IMR-90 (cell line): Measurements from ENCODE around the gene SPEM1. TPM values are rescaled to one million over a fixed set of nuclear protein-coding genes. Genes with fewer than 3 reads are reported as not detected.

Experiments
- ATAC-seq: fragments of 200-7000 bp; cut with Tn5 transposase; 2 replicates; pipeline ENCODE4 v1.9.1; 2020; ENCODE audit warnings: low read depth, mild to moderate bottlenecking, moderate library complexity
- BruUV-seq: library from RNA; stranded (reverse); fragments of 400-500 nt; replicated peaks from 2 replicates; lab custom pipeline; 2021; lab: Mats Ljungman, UMichigan
- CTCF ChIA-PET: fragments of 300-600 bp; formaldehyde crosslinking; extraction: SDS; loops from one replicate; lab custom pipeline; 2021; ENCODE audit warnings: antibody characterized with exemption; lab: Yijun Ruan, JAX
- POLR2A ChIA-PET: fragments of 300-600 bp; sonication (Branson Sonifier 250); formaldehyde crosslinking; loops from one replicate; lab custom pipeline; 2022; ENCODE audit warnings: antibody characterized with exemption; ENCODE audit not compliant: unreplicated experiment; lab: Charles Lee
- DNase-seq: peaks from one replicate; pipeline ENCODE4 v3.0.0; 2013
- H2AFZ ChIP-seq: replicated peaks from 2 replicates; pipeline ENCODE3; 2013; ENCODE audit warnings: low read length, mild to moderate bottlenecking; ENCODE audit not compliant: poor library complexity
- H2AK5ac ChIP-seq: 2 replicates; pipeline ENCODE4 v1.6.1; 2013; ENCODE audit warnings: low read depth, low read length, inconsistent platforms
- H2AK9ac ChIP-seq: replicated peaks from 2 replicates; pipeline ENCODE3; 2013; ENCODE audit warnings: mild to moderate bottlenecking, low read depth, low read length, moderate library complexity; ENCODE audit not compliant: poor library complexity
- H2BK120ac ChIP-seq: 2 replicates; pipeline ENCODE4 v1.6.1; 2013; ENCODE audit warnings: low read depth, low read length, inconsistent platforms
- H2BK15ac ChIP-seq: 3 replicates; pipeline ENCODE4 v1.6.1; 2013; ENCODE audit warnings: low read depth, low read length, inconsistent platforms
- H2BK20ac ChIP-seq: 2 replicates; pipeline ENCODE4 v1.6.1; 2013; ENCODE audit warnings: low read depth, mild to moderate bottlenecking, inconsistent platforms, low read length, moderate library complexity
- H2BK5ac ChIP-seq: 2 replicates; pipeline ENCODE4 v1.6.1; 2013; ENCODE audit warnings: mild to moderate bottlenecking, low read depth, low read length, inconsistent platforms; ENCODE audit not compliant: poor library complexity, severe bottlenecking
- H3K14ac ChIP-seq: replicated peaks from 2 replicates; pipeline ENCODE4 v1.6.1; 2013; ENCODE audit warnings: low read depth, low read length, inconsistent platforms
- H3K18ac ChIP-seq: 2 replicates; pipeline ENCODE4 v1.6.1; 2013; ENCODE audit warnings: low read depth, low read length, control low read depth
- H3K23ac ChIP-seq: 2 replicates; pipeline ENCODE4 v1.6.1; 2013; ENCODE audit warnings: low read depth, low read length, inconsistent platforms
- H3K27ac ChIP-seq: 2 replicates; pipeline ENCODE4 v1.5.1; 2013; ENCODE audit warnings: mild to moderate bottlenecking, control low read depth, low read length; ENCODE audit not compliant: insufficient read depth
- H3K27me3 ChIP-seq: 2 replicates; pipeline ENCODE4 v1.6.1; 2013; ENCODE audit warnings: low read length; ENCODE audit not compliant: control insufficient read depth, insufficient read depth
- H3K36me3 ChIP-seq: 2 replicates; pipeline ENCODE4 v1.6.1; 2013; ENCODE audit warnings: low read length, mixed read lengths; ENCODE audit not compliant: control insufficient read depth, insufficient read depth
- H3K4ac ChIP-seq: 2 replicates; pipeline ENCODE4 v1.6.1; 2013; ENCODE audit warnings: low read depth, low read length, inconsistent platforms
- H3K4me1 ChIP-seq: 2 replicates; pipeline ENCODE4 v1.6.1; 2013; ENCODE audit warnings: low read length, mixed read lengths; ENCODE audit not compliant: control insufficient read depth, insufficient read depth
- H3K4me2 ChIP-seq: 2 replicates; pipeline ENCODE4 v1.6.1; 2013; ENCODE audit warnings: low read depth, mild to moderate bottlenecking, control low read depth, low read length, moderate library complexity
- H3K4me3 ChIP-seq: 2 replicates; pipeline ENCODE4 v1.5.1; 2013; ENCODE audit warnings: low read depth, mild to moderate bottlenecking, control low read depth, low read length, moderate library complexity; ENCODE audit not compliant: insufficient read depth
- H3K56ac ChIP-seq: 2 replicates; pipeline ENCODE4 v1.6.1; 2013; ENCODE audit warnings: low read length, inconsistent platforms; ENCODE audit not compliant: insufficient read depth; ENCODE audit errors: extremely low read depth
- H3K79me1 ChIP-seq, 2 experiments: 2 replicates each; pipeline ENCODE4 v1.6.1; 2013; ENCODE audit warnings: low read length in 2 of 2, inconsistent platforms in 1 of 2, low read depth in 1 of 2
- H3K9ac ChIP-seq: 2 replicates; pipeline ENCODE4 v1.6.1; 2013; ENCODE audit warnings: low read depth, low read length, control low read depth
- H3K9me1 ChIP-seq: 2 replicates; pipeline ENCODE4 v1.6.1; 2013; ENCODE audit warnings: low read length, inconsistent platforms; ENCODE audit not compliant: insufficient read depth
- H3K9me3 ChIP-seq: 2 replicates; pipeline ENCODE4 v1.6.1; 2013; ENCODE audit warnings: low read length; ENCODE audit not compliant: control insufficient read depth, insufficient read depth
- H4K20me1 ChIP-seq: 2 replicates; pipeline ENCODE4 v1.6.1; 2013; ENCODE audit warnings: low read length, inconsistent platforms; ENCODE audit not compliant: insufficient read depth
- H4K5ac ChIP-seq: 2 replicates; pipeline ENCODE4 v1.6.1; 2013; ENCODE audit warnings: mild to moderate bottlenecking, low read depth, low read length, control low read depth
- H4K8ac ChIP-seq, 2 experiments: 2 replicates each; pipeline ENCODE4 v1.6.1; 2013; ENCODE audit warnings: low read depth in 2 of 2, low read length in 2 of 2, control low read depth in 1 of 2, inconsistent platforms in 1 of 2
- H4K91ac ChIP-seq: 2 replicates; pipeline ENCODE4 v1.6.1; 2013; ENCODE audit warnings: low read depth, low read length, inconsistent platforms; ENCODE audit not compliant: insufficient read depth
- BHLHE40 ChIP-seq: fragments of 150-350 bp; IDR thresholded peaks from 2 replicates; pipeline ENCODE4 v1.6.1; 2016; ENCODE audit warnings: mild to moderate bottlenecking, low read depth, low read length
- CEBPB ChIP-seq: IDR thresholded peaks from 2 replicates; pipeline ENCODE4 v1.6.1; 2012; ENCODE audit warnings: low read depth, low read length, improper control_type of control experiment
- FOS ChIP-seq: fragments of 150-350 bp; IDR thresholded peaks from 2 replicates; pipeline ENCODE4 v1.6.1; 2016; ENCODE audit warnings: low read depth, low read length
- MAFK ChIP-seq: IDR thresholded peaks from 2 replicates; pipeline ENCODE4 v1.6.1; 2012; ENCODE audit warnings: low read depth, low read length, improper control_type of control experiment
- MAZ ChIP-seq: IDR thresholded peaks from 2 replicates; pipeline ENCODE4 v1.6.1; 2012; ENCODE audit warnings: low read depth, mild to moderate bottlenecking, low read length, improper control_type of control experiment, moderate library complexity, borderline replicate concordance
- MXI1 ChIP-seq: IDR thresholded peaks from 2 replicates; pipeline ENCODE4 v1.6.1; 2012; ENCODE audit warnings: low read depth, mild to moderate bottlenecking, low read length, moderate library complexity, borderline replicate concordance
- NFE2L2 ChIP-seq: fragments of 150-350 bp; IDR thresholded peaks from 2 replicates; pipeline ENCODE4 v1.6.1; 2016; ENCODE audit warnings: low read depth, mild to moderate bottlenecking, low read length
- POLR2A ChIP-seq: IDR thresholded peaks from 2 replicates; pipeline ENCODE4 v1.6.1; 2012; ENCODE audit warnings: mild to moderate bottlenecking, low read depth, low read length
- RAD21 ChIP-seq: IDR thresholded peaks from 2 replicates; pipeline ENCODE4 v1.6.1; 2012; ENCODE audit warnings: low read length, improper control_type of control experiment
- RCOR1 ChIP-seq: IDR thresholded peaks from 2 replicates; pipeline ENCODE4 v1.6.1; 2012; ENCODE audit warnings: mild to moderate bottlenecking, low read length, improper control_type of control experiment; ENCODE audit not compliant: insufficient replicate concordance
- RFX5 ChIP-seq: IDR thresholded peaks from 2 replicates; pipeline ENCODE4 v1.8.0; 2012; ENCODE audit warnings: low read depth, mild to moderate bottlenecking, low read length, moderate library complexity
- SMC3 ChIP-seq: fragments of 150-350 bp; IDR thresholded peaks from 2 replicates; pipeline ENCODE4 v1.6.1; 2016; ENCODE audit warnings: low read depth, mild to moderate bottlenecking, antibody characterized with exemption, low read length, moderate library complexity
- WGBS, 2 experiments: methylation state at CpG; one replicate each; pipeline versions ENCODE4 v1.1.5 to v1.1.7; 2013; ENCODE audit warnings: missing lambda C conversion rate in 2 of 2; ENCODE audit not compliant: insufficient read length in 1 of 2; ENCODE audit errors: extremely low coverage in 2 of 2; 5-methylcytosine and 5-hydroxymethylcytosine counted together
- dilution Hi-C: fragments of 300-500 bp; cut with HindIII; formaldehyde crosslinking; loops from one replicate; pipeline ENCODE4 v1.14.3; 2018; ENCODE audit warnings: low sequenced_read_pairs; ENCODE audit not compliant: unreplicated experiment
- in situ Hi-C: fragments of 300-500 bp; cut with MboI; formaldehyde crosslinking; loops from 3 replicates; pipeline ENCODE4 v1.14.3; 2019; ENCODE audit warnings: low sequenced_read_pairs, inconsistent platforms, mixed read lengths
- intact Hi-C: fragments of 100-400 bp; cut with micrococcal nuclease; formaldehyde crosslinking; loops from 2 replicates; pipeline ENCODE4 v1.10.0; 2022
- polyA plus RNA-seq, 3 experiments: library from polyadenylated mRNA; depleted of rRNA; stranded (reverse); fragments of >200 nt; gene quantifications; 2 replicates each; pipeline ENCODE4 v1.2.3, GENCODE V29; 2012; ENCODE audit warnings: low replicate concordance in 1 of 3
- total RNA-seq: library from RNA; depleted of rRNA; stranded (reverse); fragments of >200 nt; gene quantifications from 2 replicates; pipeline ENCODE4 v1.2.3, GENCODE V29; 2012
- TF ChIP-seq, protein P1 (sequence below): conservative IDR thresholded peaks from 2 replicates; pipeline ENCODE4 v1.5.1; 2012; ENCODE audit warnings: mild to moderate bottlenecking, low read depth, low read length, improper control_type of control experiment
- TF ChIP-seq, protein P2 (sequence below): fragments of 150-350 bp; IDR thresholded peaks from 2 replicates; pipeline ENCODE4 v1.6.1; 2016; ENCODE audit warnings: low read depth, mild to moderate bottlenecking, low read length, moderate library complexity, borderline replicate concordance
- TF ChIP-seq, protein P3 (sequence below): fragments of 150-350 bp; IDR thresholded peaks from 2 replicates; pipeline ENCODE4 v1.6.1; 2017; ENCODE audit warnings: mild to moderate bottlenecking, antibody characterized with exemption, low read length, low read depth

SPEM1 gene
- total and polyA plus RNA-seq, 2 of the 4 experiments (the other 2 are of a cell fraction): not detected

DNA sequence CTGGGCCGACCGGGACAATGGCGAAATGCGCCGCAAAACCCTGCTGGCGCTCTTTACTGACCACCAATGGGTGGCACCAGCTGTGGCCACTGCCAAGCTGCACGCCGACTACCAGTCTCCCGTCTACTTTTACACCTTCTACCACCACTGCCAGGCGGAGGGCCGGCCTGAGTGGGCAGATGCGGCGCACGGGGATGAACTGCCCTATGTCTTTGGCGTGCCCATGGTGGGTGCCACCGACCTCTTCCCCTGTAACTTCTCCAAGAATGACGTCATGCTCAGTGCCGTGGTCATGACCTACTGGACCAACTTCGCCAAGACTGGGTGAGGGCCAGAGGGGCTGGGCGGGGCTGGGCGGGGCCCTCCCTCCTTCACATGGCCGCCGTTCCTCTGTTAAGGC, 4.3 kb upstream of the SPEM1 start:
- no peak overlapping the region for H2BK120ac ChIP-seq
- no peaks in the 10 kb centered on the region for H3K27me3 ChIP-seq
- POLR2A ChIA-PET: no interaction called here
- CTCF ChIA-PET: no interaction called here
- H4K20me1 ChIP-seq: peaks cover 7% of the 10 kb centered on the region; the same call in 1 of the 2 replicates
- dilution Hi-C loops (no loop called here), in situ Hi-C loops (no loop called here), intact Hi-C loops (no loop called here)
- H3K14ac ChIP-seq: no peak overlapping the region
- DNase-seq: no peak
- H3K56ac ChIP-seq: no peak overlapping the region
- 93% methylated on average over 9 of the region's 23 CpGs; no CpG with 5 or more reads in 1 of the 2 experiments for WGBS, 2 experiments
- no peaks in the 10 kb centered on the region; a peak in 1 of 4 replicates for H3K79me1 ChIP-seq
- H3K27ac ChIP-seq: no peak overlapping the region
- no peak overlapping the region for H2BK20ac ChIP-seq
- peak overlapping the region; percentile 70 for H2AK9ac ChIP-seq
- H2AK5ac ChIP-seq: no peak overlapping the region
- peaks cover 29% of the 10 kb centered on the region for H3K36me3 ChIP-seq
- no peak overlapping the region for H4K91ac ChIP-seq
- H4K5ac ChIP-seq: no peak overlapping the region
- ATAC-seq: no peak
- no peaks in the 10 kb centered on the region for H3K9me3 ChIP-seq
- H3K9me1 ChIP-seq: peaks cover 2% of the 10 kb centered on the region; the same call in 1 of the 2 replicates
- no peak overlapping the region for H3K4me2 ChIP-seq
- no peak overlapping the region for H2AFZ ChIP-seq
- H3K9ac ChIP-seq: no peak overlapping the region
- no TSS peak for BruUV-seq
- no peak overlapping the region for H2BK15ac ChIP-seq
- no peak overlapping the region for H3K4me3 ChIP-seq
- H3K4me1 ChIP-seq: peaks cover 4% of the 10 kb centered on the region; the same call in 1 of the 2 replicates
- H3K23ac ChIP-seq: no peak overlapping the region
- H2BK5ac ChIP-seq: no peak overlapping the region
- H3K18ac ChIP-seq: no peak overlapping the region
- H4K8ac ChIP-seq: no peak overlapping the region
- H3K4ac ChIP-seq: no peak overlapping the region
- TF ChIP-seq, protein P1, sequence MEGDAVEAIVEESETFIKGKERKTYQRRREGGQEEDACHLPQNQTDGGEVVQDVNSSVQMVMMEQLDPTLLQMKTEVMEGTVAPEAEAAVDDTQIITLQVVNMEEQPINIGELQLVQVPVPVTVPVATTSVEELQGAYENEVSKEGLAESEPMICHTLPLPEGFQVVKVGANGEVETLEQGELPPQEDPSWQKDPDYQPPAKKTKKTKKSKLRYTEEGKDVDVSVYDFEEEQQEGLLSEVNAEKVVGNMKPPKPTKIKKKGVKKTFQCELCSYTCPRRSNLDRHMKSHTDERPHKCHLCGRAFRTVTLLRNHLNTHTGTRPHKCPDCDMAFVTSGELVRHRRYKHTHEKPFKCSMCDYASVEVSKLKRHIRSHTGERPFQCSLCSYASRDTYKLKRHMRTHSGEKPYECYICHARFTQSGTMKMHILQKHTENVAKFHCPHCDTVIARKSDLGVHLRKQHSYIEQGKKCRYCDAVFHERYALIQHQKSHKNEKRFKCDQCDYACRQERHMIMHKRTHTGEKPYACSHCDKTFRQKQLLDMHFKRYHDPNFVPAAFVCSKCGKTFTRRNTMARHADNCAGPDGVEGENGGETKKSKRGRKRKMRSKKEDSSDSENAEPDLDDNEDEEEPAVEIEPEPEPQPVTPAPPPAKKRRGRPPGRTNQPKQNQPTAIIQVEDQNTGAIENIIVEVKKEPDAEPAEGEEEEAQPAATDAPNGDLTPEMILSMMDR: no peak
- TF ChIP-seq NFE2L2 (no peak), MAFK (no peak), CEBPB (no peak), BHLHE40 (no peak), POLR2A (no peak), MXI1 (no peak), SMC3 (no peak), RFX5 (no peak), FOS (no peak), MAZ (no peak), RAD21 (no peak), RCOR1 (no peak)
- TF ChIP-seq, protein P2, sequence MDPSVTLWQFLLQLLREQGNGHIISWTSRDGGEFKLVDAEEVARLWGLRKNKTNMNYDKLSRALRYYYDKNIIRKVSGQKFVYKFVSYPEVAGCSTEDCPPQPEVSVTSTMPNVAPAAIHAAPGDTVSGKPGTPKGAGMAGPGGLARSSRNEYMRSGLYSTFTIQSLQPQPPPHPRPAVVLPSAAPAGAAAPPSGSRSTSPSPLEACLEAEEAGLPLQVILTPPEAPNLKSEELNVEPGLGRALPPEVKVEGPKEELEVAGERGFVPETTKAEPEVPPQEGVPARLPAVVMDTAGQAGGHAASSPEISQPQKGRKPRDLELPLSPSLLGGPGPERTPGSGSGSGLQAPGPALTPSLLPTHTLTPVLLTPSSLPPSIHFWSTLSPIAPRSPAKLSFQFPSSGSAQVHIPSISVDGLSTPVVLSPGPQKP: no peak
- TF ChIP-seq, protein P3, sequence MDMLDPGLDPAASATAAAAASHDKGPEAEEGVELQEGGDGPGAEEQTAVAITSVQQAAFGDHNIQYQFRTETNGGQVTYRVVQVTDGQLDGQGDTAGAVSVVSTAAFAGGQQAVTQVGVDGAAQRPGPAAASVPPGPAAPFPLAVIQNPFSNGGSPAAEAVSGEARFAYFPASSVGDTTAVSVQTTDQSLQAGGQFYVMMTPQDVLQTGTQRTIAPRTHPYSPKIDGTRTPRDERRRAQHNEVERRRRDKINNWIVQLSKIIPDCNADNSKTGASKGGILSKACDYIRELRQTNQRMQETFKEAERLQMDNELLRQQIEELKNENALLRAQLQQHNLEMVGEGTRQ: no peak
